ENCODE results near the gene CLASP1. TPM values are rescaled to one million over a fixed set of nuclear protein-coding genes. Genes with fewer than 3 reads are reported as not detected.
A peak's percentile ranks its signal among the peaks of the same experiment; 100 is the strongest.

Gene CLASP1
- total RNA-seq, 2 donors from 2014 or later, result 87.0 to 88.3 TPM

GRCh38 chr2:121686902-121687301 is 37.6 kb upstream of the CLASP1 start:
- 96 to 100% methylated on average over 1 to 2 of the region's 2 CpGs for WGBS, 2 experiments (ENCODE audit: insufficient coverage in 1 of 2, insufficient read length in 1 of 2)

GRCh38 chr2:121686218-121686617 is 37.0 kb upstream of the CLASP1 start:
- Mint-ChIP-seq H3K9me3 (peaks cover 39% of the 10 kb centered on the region), H3K27ac (no peak overlapping the region), H3K4me3 (no peak overlapping the region), H3K36me3 (ENCODE audit: low read depth) (peaks cover 17% of the 10 kb centered on the region), H3K27me3 (ENCODE audit: insufficient read depth) (peaks cover 13% of the 10 kb centered on the region), H3K4me1 (peaks cover 7% of the 10 kb centered on the region)
- 88 to 94% methylated on average over 11 to 19 of the region's 19 CpGs for WGBS, 2 experiments (ENCODE audit: insufficient coverage in 1 of 2, insufficient read length in 1 of 2)
- Histone ChIP-seq H3K4me3 (ENCODE audit: low read length) (no peak overlapping the region), H3K9me3 (ENCODE audit: control insufficient read depth, low read length) (peaks cover 28% of the 10 kb centered on the region), H3K4me1 (ENCODE audit: control insufficient read depth, insufficient read depth, low read length) (no peaks in the 10 kb centered on the region), H3K36me3 (ENCODE audit: control insufficient read depth, insufficient read depth, low read length) (no peaks in the 10 kb centered on the region), H3K9ac (ENCODE audit: extremely low read depth, low read length, poor library complexity, severe bottlenecking) (no peak overlapping the region), H3K27me3 (ENCODE audit: control insufficient read depth, insufficient read depth, low read length, poor library complexity, severe bottlenecking) (no peaks in the 10 kb centered on the region), H3K27ac (ENCODE audit: low read depth, low read length) (no peak overlapping the region)
- peak; percentile 81 for DNase-seq
- TF ChIP-seq CTCF (conservative IDR thresholded peaks at IDR 0.05), result no peak

More at GRCh38 chr2:121686902-121687301, 37.6 kb upstream of the CLASP1 start:
- Histone ChIP-seq H3K4me1 (ENCODE audit: control insufficient read depth, insufficient read depth, low read length) (no peaks in the 10 kb centered on the region), H3K36me3 (ENCODE audit: control insufficient read depth, insufficient read depth, low read length) (no peaks in the 10 kb centered on the region), H3K9me3 (ENCODE audit: control insufficient read depth, low read length) (peaks cover 21% of the 10 kb centered on the region), H3K4me3 (ENCODE audit: low read length) (no peak overlapping the region), H3K27me3 (ENCODE audit: control insufficient read depth, insufficient read depth, low read length, poor library complexity, severe bottlenecking) (no peaks in the 10 kb centered on the region), H3K27ac (ENCODE audit: low read depth, low read length) (no peak overlapping the region), H3K9ac (ENCODE audit: extremely low read depth, low read length, poor library complexity, severe bottlenecking) (no peak overlapping the region)
- peak; percentile 64 for DNase-seq
- Mint-ChIP-seq H3K27me3 (ENCODE audit: insufficient read depth) (peaks cover 13% of the 10 kb centered on the region), H3K4me3 (no peak overlapping the region), H3K4me1 (peaks cover 7% of the 10 kb centered on the region), H3K27ac (no peak overlapping the region), H3K9me3 (peaks cover 32% of the 10 kb centered on the region), H3K36me3 (ENCODE audit: low read depth) (peaks cover 13% of the 10 kb centered on the region)
- no peak for TF ChIP-seq CTCF (conservative IDR thresholded peaks at IDR 0.05)

GRCh38 chr2:121682396-121683298 is 33.4 kb upstream of the CLASP1 start:
- H3K4me3 ChIP-seq (ENCODE audit: low read length), result peak overlapping the region; percentile 47
- H3K27me3 ChIP-seq (ENCODE audit: control insufficient read depth, insufficient read depth, low read length, poor library complexity, severe bottlenecking), result no peaks in the 10 kb centered on the region
- H3K9me3 ChIP-seq (ENCODE audit: control insufficient read depth, low read length), result peaks cover 44% of the 10 kb centered on the region
- no peaks in the 10 kb centered on the region for H3K36me3 ChIP-seq (ENCODE audit: control insufficient read depth, insufficient read depth, low read length)
- Mint-ChIP-seq H3K9me3 (peaks cover 52% of the 10 kb centered on the region), H3K4me1 (peaks cover 7% of the 10 kb centered on the region), H3K36me3 (ENCODE audit: low read depth) (peaks cover 19% of the 10 kb centered on the region), H3K27ac (no peak overlapping the region), H3K27me3 (ENCODE audit: insufficient read depth) (peaks cover 13% of the 10 kb centered on the region), H3K4me3 (peak overlapping the region; percentile 39)
- 85 to 86% methylated on average over 13 to 17 of the region's 17 CpGs for WGBS, 2 experiments (ENCODE audit: insufficient coverage in 1 of 2, insufficient read length in 1 of 2)
- no peak for TF ChIP-seq CTCF (conservative IDR thresholded peaks at IDR 0.05)
- H3K9ac ChIP-seq (ENCODE audit: extremely low read depth, low read length, poor library complexity, severe bottlenecking), result no peak overlapping the region
- H3K27ac ChIP-seq (ENCODE audit: low read depth, low read length), result no peak overlapping the region
- H3K4me1 ChIP-seq (ENCODE audit: control insufficient read depth, insufficient read depth, low read length), result no peaks in the 10 kb centered on the region
- peak; percentile 82 for DNase-seq
